ENCODE results near the gene COX7A1.
"Not testable (repeated sequence)": the region's sequence is repeated elsewhere in the genome, so short reads cannot be mapped to it uniquely, and the experiment has no call there.

COX7A1 gene

DNA sequence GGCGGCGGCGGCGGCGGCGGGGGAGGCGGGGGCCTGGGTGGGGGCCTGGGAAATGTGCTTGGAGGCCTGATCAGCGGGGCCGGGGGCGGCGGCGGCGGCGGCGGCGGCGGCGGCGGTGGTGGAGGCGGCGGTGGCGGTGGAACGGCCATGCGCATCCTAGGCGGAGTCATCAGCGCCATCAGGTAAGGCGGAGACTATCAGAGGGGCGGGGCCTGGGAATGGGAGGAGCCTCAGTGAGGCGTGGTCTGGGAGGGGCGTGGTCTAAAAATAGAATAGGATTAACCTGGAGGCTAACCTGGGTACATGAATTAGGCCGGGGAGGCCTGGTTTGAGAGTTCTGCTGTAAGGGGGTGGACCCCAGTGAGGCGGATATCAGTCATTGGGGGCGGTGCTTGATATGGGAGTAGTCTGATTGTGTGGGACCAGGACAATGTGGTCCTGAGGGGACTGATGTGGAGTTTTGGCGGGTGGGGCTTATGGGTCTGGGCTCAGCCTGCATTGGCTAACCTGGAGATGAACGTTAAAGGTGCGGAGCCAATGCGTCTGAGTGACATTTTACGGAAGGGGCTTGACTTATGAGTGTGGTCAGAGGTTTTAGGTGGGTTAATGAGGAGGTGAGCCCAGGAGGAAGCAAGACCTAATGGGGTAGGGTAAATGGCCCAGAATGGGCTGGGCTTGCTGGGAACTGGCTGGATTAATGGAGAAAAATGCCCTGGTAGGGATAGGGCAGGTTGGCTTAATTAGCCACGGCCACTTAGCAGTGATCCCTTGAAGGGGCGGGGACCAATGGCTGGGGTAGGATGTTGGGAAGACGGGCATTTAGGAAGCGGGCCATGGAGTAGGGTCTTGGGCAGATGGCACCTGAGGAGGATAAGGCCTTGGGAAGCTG lies 11.0 kb downstream of the COX7A1 start:
- DNase-seq = peak; percentile 93

DNA sequence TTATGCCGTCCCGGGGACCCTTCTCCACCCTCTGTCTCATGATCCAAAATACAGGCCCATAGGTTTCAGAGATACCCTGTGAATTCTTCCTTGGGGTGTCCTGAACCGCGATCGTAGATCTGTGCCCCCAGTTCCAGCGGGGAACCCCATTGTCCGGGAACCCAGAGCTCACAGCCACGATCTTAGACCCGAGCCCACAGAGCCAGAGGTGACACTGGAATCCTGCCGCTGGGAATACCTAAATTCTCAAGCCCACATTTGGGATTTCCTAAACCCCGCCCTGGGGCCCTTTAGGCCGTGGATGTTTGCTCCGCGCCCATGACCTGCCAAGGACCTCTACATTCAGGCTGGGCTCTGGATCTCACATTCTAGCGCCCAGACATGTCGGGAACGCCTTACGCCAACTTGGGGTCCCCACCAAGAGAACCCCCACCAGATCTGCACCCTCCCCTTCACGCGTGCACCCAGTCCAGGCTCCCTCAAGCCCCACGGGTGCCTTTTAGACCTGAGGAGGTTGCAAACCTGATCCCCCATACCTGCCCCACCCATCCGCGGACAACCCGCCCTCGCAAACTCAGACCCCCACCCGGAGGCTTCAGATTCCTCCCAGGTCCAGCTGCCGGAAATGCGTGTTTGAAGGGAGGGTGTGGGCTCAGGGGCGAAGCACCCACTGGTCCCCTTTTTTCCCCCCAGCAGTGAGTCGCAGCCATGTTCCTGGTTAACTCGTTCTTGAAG lies 11.8 kb downstream of the COX7A1 start:
- no peak for DNase-seq

DNA sequence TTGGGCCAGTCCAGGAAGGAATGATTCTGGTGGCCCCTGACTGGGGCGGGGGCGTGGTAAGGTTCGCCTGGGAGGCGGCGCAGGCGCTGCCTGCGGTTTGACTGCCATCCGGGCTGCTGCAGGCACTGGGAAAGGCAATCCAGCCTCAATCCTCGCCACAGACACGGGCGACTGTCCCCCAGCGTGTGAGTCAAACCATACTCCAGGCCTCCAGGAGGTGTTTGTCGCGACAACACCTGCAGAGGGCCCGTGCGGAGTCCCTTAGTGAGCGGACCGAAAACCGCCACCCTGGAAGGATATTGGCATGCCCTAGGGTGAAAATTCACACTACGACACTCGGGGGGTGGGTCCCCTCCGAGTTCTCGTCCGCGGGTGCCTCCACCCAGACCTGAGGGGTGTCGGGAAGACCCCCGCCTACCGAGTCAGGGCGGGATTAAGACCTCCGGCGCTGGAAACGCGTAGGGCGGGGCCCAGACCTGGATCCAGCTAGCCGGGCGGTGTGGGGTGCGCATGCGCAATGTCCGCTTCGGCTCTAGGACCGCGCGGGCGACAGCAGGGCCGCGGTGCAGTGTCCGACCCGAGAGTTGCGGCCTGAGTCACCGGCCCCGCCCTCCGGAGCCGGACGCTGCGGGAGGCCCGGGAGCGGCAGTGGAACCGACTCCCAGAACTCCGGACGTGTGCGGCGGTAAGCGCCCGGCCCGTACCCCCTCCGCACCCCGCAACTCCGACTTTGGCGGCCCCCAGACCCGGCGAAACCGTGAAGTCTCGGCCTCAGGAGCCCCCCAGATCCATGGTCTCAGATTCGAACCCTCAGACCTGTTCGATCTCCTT lies 12.6 kb downstream of the COX7A1 start, which contains the start of gene CAPNS1:
Gene CAPNS1, plus strand, starts transcription at position 594 of the 831 bp plus-strand sequence. CDS start 946 bp downstream, outside the sequence.
- peak; percentile 94 for DNase-seq

DNA sequence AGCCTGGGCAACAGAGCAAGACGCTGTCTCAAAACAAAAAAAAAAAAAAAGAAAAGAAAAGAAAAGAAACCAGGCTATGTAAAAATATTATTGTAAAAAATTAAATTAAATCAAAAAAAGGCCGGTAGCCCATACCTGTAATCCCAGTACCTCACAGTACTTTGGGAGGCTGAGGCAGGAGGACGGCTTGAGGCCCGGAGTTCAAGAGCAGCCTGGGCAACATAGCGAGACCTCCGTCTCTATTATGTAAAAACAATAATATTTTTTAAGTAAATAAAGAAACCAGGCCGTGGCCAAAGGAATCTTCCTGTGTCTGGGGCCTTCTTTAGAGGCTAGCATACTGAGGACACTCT lies 13.2 kb downstream of the COX7A1 start:
- DNase-seq = no peak

DNA sequence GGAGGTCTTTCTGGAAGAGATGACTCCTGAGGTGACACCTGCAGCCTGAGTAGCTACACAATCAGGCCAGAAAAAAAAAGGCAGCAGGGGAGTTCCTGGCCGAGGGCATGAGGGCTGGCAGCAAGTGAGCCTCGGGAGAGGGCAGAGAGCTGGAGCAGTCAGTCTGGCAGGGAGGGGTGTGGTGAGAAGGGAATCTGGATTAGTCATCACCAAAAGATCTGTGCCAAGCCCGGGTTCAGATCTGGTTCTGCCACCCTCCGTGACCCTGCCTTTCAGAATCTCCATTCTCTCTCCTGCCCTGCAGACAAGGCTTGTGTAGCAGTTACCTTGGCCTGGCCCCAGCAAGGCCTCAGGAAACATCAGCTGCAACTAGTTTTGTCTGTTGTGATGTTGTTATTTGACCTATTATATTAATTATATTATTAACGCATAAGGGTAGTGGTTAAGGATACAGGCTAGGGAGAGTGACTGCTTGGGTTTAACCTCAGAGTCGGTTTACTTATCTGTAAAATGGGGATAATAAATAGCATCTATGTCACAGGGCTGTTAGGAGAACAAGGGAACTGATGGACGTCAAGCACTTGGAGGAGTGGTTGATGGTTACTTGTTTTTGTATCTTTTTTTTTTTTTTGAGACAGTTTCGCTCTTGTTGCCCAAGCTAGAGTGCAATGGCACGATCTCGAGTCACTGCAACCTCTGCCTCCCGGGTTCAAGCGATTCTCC lies 15.1 kb downstream of the COX7A1 start:
- no peak for DNase-seq

DNA sequence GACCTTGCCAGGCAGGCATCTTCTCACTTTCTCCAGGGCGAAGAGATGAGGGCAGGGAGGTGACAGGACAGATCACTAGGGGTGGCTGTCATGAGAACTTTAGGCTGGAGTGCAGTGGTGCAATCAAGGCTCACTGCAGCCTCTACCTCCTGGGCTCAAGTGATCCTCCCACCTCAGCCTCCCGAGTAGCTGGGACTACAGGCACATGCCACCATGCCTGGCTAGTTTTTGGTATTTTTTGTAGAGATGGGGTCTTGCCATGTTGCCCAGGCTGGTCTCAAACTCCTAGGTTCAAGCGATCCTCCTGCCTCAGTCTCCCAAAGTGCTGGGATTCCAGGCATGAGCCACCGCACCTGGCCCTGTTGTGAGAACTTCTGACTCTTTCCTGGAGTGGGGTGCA lies 17.4 kb downstream of the COX7A1 start:
- not testable (repeated sequence) for DNase-seq

DNA sequence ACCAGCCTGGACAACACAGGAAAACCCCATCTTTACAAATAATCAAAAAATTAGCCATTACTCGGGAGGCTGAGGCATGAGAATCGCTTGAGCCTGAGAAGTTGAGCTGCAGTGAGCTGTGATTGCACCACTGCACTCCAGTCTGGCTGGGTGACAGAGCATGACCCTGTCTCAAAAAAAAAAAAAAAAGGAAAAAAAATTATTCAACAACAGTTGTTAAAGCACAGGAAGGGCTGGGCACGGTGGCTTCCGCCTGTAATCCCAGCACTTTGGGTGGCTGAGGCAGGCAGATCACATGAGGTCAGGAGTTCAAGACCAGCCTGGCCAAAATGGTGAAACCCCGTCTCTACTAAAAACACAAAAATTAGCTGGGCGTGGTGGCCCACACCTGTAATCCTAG lies 21.0 kb downstream of the COX7A1 start:
- not testable (repeated sequence) for DNase-seq

DNA sequence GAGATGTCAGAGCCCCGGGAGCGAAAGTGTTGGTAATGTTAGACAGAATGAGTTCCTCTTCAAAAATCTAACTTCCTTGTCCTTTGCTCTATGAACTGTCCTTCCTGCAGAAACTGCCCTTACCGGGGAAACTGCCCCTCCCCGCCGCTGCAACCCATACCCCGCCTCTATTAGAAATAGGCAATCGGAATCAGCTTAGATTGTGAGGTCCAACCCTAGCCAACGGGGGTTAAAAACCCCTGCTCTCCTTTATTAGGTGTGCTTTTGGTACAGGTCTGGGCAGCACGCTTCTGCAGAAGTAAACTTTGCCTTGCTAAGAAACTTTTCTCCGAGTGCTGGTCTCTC lies 23.9 kb downstream of the COX7A1 start:
- no peak for DNase-seq

DNA sequence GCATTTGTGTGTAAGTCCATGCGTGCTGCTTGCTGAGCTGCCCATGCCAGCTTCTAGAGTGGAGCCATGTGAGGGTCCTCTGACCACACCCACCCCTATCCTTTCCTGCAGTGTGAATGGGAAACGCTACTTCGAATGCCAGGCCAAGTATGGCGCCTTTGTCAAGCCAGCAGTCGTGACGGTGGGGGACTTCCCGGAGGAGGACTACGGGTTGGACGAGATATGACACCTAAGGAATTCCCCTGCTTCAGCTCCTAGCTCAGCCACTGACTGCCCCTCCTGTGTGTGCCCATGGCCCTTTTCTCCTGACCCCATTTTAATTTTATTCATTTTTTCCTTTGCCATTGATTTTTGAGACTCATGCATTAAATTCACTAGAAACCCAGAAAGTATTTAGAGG lies 26.7 kb downstream of the COX7A1 start:
- no peak for DNase-seq

DNA sequence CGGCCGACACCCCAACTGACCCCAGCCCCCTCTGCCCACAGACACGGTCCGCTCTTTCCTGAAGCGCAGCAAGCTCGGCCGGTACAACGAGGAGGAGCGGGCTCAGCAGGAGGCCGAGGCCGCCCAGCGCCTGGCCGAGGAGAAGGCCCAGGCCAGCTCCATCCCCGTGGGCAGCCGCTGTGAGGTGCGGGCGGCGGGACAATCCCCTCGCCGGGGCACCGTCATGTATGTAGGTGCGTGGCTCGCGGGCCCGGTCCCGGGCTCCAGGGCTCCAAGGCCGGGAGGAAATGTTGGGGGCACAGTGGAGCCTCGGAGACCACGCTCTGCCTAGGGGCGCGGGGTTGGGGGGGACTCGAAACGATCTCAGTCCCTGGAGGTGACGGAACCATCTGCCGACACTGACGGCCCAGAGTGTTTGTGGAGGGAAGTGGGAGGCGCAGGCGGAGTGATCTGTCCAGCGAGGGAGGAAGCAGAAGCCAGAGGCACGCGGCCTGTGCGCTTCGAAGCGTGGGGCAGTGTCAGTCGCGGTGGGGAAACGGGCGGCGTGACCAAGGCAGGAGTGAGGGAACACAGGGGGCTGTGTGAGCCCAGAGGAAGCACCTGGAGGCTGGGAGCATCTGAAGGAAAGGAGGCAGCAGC lies 30.6 kb downstream of the COX7A1 start:
- no peak for DNase-seq

DNA sequence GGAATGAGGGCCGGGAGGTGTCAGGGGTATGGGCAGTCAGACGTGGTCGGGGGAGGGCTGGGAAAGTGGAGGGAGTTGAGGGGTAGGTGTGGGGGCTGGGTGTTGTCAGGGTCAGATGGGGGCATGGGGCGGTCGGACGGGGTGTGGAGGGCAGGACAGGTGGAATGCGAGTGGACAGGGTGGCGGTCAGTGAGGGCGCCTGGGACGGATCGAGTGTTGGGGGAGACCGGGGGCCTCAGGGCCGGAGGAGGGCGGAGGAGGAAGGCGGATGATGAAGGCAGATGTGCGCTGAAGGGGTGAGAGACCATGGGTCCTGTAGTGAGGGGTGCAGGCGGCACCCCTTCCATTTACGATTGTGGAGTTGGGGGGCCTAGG lies 31.3 kb downstream of the COX7A1 start:
- DNase-seq = no peak

DNA sequence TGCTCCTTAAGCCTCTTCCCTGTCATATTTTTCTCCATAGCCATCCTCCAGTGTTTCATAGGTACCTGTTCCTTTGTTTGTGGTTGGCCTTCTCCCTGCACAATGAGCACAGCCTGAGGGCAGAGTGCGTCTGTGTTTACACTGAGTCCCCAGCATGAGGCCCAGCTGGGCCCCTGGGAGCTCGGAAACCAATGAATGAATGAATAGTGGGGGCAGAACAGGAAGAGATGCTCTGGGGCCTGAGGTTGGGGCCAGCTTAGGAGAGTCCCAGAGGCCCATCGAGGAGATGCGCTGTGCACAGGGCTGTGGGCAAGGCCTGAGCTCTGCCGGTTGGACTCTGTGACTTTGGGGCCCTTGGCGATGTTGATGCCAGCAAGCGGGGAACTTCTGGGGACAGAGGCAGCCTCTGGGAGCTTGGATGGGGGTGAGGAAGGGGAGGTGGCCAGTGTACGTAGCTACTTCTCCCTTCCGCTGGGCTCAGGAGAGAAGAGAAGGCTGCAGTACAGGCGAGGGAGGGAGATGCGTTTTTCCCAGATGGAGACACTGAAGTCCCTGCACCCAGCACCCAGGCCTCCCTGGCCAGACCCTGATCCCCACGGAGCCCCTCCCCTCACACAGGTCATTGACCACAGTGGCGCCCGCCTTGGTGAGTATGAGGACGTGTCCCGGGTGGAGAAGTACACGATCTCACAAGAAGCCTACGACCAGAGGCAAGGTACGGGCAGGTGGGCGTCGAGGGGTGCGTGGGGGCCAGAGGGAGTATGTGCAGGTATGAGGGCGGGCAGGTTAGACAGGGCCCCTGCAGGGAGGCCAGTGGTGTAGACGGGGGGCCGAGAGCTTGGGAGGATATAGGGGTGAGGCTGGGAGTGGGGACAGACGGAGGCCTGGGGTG lies 31.9 kb downstream of the COX7A1 start:
- DNase-seq = no peak

DNA sequence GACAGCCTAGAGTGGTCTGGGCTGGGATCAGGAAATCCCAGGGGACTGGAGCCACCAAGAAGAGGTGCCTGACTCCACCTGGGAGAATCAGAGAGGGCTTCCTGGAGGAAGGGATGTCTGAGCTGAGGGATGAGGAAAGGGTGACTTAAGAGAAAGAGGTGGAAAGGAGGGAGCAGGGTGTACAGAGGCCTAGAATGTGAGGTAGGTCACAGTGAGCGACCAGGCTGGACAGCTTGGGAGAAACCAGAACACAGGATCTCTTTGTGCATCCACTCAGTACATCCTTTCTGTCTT lies 36.0 kb downstream of the COX7A1 start:
- DNase-seq = no peak

DNA sequence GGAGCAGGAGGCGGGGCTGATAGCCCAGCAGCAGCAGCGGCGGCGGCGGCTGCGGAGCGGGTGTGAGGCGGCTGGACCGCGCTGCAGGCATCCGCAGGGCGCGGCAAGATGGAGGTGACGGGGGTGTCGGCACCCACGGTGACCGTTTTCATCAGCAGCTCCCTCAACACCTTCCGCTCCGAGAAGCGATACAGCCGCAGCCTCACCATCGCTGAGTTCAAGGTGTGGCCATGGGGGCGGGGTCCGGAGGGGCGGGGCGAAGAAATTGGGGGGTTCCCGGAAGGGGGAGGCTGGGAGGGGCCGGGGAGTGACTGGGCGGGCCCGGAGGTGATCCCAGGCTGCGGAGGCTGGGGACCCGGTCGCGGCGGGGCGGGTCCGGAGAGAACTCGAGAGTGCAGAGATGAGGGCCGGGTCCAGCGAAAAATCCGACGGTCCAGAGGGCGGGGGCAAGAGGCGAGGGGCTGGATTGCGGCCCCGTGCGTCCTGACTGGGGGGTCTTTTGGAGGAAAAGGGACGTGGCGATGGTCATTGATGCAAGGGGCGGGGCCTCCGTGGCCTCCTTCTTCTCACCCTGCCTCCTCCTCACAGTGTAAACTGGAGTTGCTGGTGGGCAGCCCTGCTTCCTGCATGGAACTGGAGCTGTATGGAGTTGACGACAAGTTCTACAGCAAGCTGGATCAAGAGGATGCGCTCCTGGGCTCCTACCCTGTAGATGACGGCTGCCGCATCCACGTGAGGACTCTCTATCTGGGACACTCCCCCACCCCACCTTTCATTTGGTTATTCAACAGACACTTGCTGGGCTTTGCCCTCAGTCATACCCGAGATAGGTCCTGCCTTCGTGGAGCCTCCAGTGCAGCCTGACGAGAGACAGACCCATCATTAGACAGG lies 36.5 kb downstream of the COX7A1 start, which contains the start of gene TBCB:
Gene TBCB, plus strand, starts transcription at position 16 of the 891 bp plus-strand sequence. Its CDS starts 93 bp downstream, at position 109.
- DNase-seq = no peak

DNA sequence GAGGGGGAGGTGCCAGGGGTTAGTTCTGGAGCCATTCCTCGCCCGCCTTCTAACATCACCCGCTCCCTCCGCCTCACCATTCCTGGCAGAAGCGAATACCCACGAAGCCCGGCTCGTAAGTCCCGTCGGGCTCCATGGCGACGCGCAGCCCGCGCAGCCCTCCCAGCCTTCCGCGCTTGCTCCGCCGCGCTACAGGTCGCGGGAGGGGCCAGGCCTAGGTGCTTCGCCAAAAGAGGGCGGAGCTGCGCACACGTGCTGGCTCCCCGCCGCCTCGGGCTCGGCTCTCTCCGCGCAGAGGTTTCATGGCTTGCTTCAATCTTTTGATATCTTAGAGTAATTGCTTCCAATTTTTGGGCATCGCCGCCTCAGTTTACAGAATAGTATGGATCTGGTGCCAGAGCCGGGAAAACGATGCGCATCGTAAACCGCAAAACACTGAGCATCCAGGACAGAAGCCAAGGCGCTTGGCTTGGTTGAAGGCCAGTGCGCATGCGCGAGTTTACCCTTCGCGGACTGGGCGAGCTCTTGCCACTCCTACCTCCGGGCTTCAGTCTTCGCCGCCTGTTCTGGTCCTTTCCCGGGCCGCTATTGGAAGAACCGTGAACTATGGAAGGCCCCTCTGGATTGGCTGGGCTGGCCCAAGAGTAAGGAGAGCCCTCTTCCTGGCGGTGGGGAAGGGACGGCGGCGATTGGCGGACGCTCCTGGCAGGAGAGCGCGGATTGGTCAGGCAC lies 37.4 kb downstream of the COX7A1 start, which contains the start of gene POLR2I:
Gene POLR2I, minus strand, starts transcription at position 155 of the 732 bp plus-strand sequence. Its CDS starts 19 bp downstream, at position 136.
- peak; percentile 100 for DNase-seq

DNA sequence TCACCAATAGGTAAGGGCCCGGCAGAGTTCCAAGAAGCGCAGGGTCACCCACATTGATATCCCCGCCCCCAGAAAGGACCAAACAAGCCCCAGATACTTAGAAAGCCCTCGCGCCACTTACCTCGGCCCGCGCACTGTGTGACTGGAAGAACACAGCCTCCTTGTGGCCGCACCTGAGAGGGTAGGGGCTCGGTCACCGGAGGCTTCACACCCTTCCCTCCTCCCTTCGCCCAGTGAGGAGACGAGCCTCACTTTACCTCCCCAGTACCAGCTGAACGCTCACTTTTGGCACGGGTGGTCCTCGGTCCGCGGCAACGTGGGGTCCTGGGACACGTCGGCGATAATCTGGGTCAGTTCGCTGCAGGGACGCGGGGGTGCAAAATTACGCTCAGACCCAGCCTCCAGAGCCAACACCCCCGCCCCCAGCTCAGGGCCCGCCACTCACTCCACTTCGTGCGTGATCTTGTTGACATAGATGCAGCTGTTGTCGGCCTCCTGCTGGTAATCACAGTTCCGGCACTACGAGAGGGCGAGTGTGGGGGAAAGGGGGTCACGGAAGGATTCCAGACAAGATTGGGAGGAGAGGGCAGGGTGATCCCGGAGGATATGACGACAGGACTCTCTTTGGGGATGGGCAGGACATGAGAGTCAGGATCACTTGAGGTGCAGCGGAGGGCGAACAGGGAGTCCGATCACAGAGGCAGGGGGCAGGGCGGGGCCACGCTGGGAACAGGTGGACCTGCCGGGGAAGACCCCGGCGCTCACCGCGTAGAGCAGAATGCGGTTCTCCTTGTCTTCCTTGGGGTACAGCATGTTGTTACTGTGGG lies 38.1 kb downstream of the COX7A1 start:
- DNase-seq = peak; percentile 20

DNA sequence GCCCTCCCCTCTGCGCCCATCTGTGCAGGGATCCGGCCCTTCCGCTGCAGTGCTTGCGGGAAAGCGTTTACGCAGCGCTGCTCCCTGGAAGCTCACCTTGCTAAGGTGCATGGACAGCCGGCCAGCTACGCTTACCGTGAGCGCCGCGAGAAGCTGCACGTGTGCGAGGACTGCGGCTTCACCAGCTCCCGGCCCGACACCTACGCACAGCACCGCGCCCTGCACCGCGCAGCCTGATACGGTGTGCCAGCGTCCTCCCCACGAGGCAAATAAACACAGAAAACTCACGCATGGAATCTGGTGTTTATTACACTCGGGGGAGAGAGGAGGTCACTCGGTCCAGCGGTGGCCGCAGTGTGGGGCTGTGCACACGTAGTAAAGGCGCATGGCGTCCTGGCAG lies 38.8 kb downstream of the COX7A1 start:
- no peak for DNase-seq

DNA sequence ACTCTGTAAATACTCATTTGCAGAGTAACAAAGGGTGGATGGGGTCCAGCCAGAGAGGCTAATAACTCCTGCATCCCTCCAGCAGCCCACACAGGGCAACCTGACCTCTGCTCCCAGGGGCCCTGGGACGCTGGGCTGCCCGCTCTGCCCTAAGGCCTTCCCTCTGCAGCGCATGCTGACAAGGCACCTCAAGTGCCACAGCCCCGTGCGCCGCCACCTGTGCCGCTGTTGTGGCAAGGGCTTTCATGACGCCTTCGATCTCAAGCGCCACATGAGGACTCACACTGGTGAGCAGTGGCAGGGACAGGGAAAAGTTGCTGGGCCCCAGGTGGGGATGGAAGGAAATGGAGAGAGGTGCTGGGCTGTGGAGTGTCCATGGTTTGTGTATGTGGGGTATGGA lies 39.6 kb downstream of the COX7A1 start:
- no peak for DNase-seq
